Cardiac muscle cell (in vitro differentiated cells and primary cell): ENCODE measurements around the gene EPG5. TPM values are rescaled to one million over a fixed set of nuclear protein-coding genes. Genes with fewer than 3 reads are reported as not detected.

ENCODE experiments used
- DNase-seq, 2 donors: peaks; one replicate each; pipeline versions ENCODE4 v3.0.0 to v3.0.0-alpha.2; 2010 to 2017; ENCODE audit warnings: low read depth in 1 of 2, low spot score in 1 of 2
- H3K27ac ChIP-seq: fragments of 200-600 bp; sonication (generic); 2 replicates; pipeline ENCODE4 v1.5.1; 2016
- H3K27me3 ChIP-seq: fragments of 200-600 bp; sonication (generic); 2 replicates; pipeline ENCODE4 v1.6.0; 2016; ENCODE audit warnings: control low read depth
- H3K36me3 ChIP-seq: fragments of 200-600 bp; sonication (generic); 2 replicates; pipeline ENCODE4 v1.5.1; 2016; ENCODE audit warnings: control low read depth
- H3K4me1 ChIP-seq: fragments of 200-600 bp; sonication (generic); 2 replicates; pipeline ENCODE4 v1.8.1; 2017; ENCODE audit warnings: low read depth, mild to moderate bottlenecking, mixed run types
- H3K4me3 ChIP-seq: fragments of 200-600 bp; sonication (generic); 2 replicates; pipeline ENCODE4 v1.5.1; 2016; ENCODE audit warnings: mild to moderate bottlenecking
- H3K9me3 ChIP-seq: fragments of 200-600 bp; sonication (generic); 2 replicates; pipeline ENCODE4 v1.5.1; 2017; ENCODE audit warnings: low read depth, mild to moderate bottlenecking, control low read depth
- CTCF ChIP-seq: IDR thresholded peaks from 2 replicates; pipeline ENCODE4 v1.5.1; 2012; ENCODE audit warnings: low read depth, mild to moderate bottlenecking, low read length
- polyA plus RNA-seq: library from polyadenylated mRNA; unstranded; fragments of >200 nt; fragmentation: Nextera tagmentation; extraction: Ambion mirVana; gene quantifications from 2 replicates; pipeline ENCODE4 v1.2.1, GENCODE V29; 2016
- total RNA-seq: library from RNA; depleted of rRNA; stranded (reverse); fragments of >200 nt; gene quantifications from 2 replicates; pipeline ENCODE4 v1.2.3, GENCODE V29; 2016

EPG5 gene
- total and polyA plus RNA-seq, 2 experiments from 2014 or later = 7.5 to 17.7 TPM

GRCh38 chr18:45913276-45913675 is 53.9 kb downstream of the EPG5 start:
- Histone ChIP-seq H3K9me3 (no peaks in the 10 kb centered on the region), H3K4me1 (peaks cover 12% of the 10 kb centered on the region), H3K27me3 (no peaks in the 10 kb centered on the region), H3K27ac (no peak overlapping the region), H3K4me3 (no peak overlapping the region), H3K36me3 (peaks cover 31% of the 10 kb centered on the region)
- no peak for DNase-seq
- TF ChIP-seq CTCF = no peak

GRCh38 chr18:45910405-45911023 is 56.6 kb downstream of the EPG5 start:
- Histone ChIP-seq H3K4me1 (peaks cover 12% of the 10 kb centered on the region), H3K27me3 (no peaks in the 10 kb centered on the region), H3K4me3 (no peak overlapping the region), H3K9me3 (no peaks in the 10 kb centered on the region), H3K36me3 (peaks cover 28% of the 10 kb centered on the region), H3K27ac (no peak overlapping the region)
- peak; percentile 57 to 64 for DNase-seq
- TF ChIP-seq CTCF = peak; percentile 90

- Histone ChIP-seq H3K27me3 (no peaks in the 10 kb centered on the region), H3K36me3 (peaks cover 45% of the 10 kb centered on the region)
Measured at GRCh38 chr18:45901654-45902210, 65.4 kb downstream of the EPG5 start.

GRCh38 chr18:45900623-45901022 is 66.5 kb downstream of the EPG5 start:
- Histone ChIP-seq H3K9me3 (no peaks in the 10 kb centered on the region), H3K27ac (no peak overlapping the region), H3K27me3 (no peaks in the 10 kb centered on the region), H3K36me3 (peaks cover 45% of the 10 kb centered on the region), H3K4me1 (no peaks in the 10 kb centered on the region), H3K4me3 (no peak overlapping the region)
- no peak for TF ChIP-seq CTCF
- DNase-seq = no peak

More at GRCh38 chr18:45901654-45902210, 65.4 kb downstream of the EPG5 start:
- no peak for TF ChIP-seq CTCF
- H3K4me1 ChIP-seq = no peaks in the 10 kb centered on the region
- H3K27ac ChIP-seq = no peak overlapping the region
- no peak for DNase-seq
- H3K4me3 ChIP-seq = no peak overlapping the region
- no peaks in the 10 kb centered on the region for H3K9me3 ChIP-seq

- Histone ChIP-seq H3K9me3 (no peaks in the 10 kb centered on the region), H3K27me3 (no peaks in the 10 kb centered on the region), H3K36me3 (peaks cover 39% of the 10 kb centered on the region), H3K4me3 (no peak overlapping the region), H3K27ac (no peak overlapping the region), H3K4me1 (peaks cover 7% of the 10 kb centered on the region)
- no peak for DNase-seq
- no peak for TF ChIP-seq CTCF
Measured at GRCh38 chr18:45896991-45897390, 70.1 kb downstream of the EPG5 start.
